Stimulated activated CD4-positive, alpha-beta T cell treated with anti-CD3 and anti-CD28 coated beads, Interleukin-15, amount 100 ng/mL, for 48 hours (primary cell): ENCODE results near the gene TGM4.

ENCODE experiments used
- DNase-seq, 2 donors: peaks; one replicate each; pipeline ENCODE4 v3.0.0-alpha.2; 2020; ENCODE audit warnings: low read depth in 2 of 2

The TGM4 gene

GRCh38 chr3:44880284-44880683 lies 5.9 kb downstream of the TGM4 start:
- DNase-seq, result no peak

GRCh38 chr3:44883213-44883955 lies 9.0 kb downstream of the TGM4 start:
- DNase-seq, result no peak

DNA sequence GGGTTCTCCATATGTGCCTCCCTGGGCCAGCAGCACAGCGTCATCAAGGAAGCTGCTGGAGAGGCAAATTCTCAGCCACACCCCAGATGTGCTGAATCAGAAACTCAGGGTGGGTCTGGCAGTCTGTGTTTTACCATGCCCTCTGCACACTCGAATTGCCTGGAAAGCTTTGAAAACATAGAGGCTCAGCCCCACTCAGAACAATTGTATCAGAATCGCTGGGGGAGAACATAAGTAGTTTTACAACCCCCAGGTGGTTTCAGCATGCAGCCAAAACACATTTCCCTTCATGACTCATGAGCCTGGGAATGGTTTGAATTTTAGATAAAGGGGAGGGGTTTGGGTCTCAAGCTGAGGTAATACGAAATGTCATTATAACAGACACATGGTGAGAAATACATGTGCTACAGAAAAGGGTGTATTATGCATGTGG lies 9.6 kb downstream of the TGM4 start:
- no peak for DNase-seq

DNA sequence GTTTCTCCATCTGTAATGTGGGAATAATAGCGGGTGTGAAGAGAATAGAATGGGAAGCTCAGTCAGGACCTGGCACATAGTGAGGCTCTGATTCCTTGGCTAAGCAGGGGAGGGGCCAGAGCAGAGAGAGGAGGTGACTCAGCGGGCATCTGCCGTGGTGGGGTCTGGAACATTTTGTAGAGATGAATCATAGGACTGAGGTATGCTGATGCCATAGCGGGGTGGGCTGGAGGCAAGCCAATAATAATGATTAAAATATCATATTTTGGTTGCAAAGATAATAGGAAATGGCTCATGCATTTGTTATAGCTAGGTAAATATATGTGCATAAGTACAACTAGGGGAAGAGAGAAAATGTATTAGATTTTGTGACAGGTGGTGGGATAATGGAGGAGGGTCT lies 11.2 kb downstream of the TGM4 start:
- DNase-seq, result no peak

DNA sequence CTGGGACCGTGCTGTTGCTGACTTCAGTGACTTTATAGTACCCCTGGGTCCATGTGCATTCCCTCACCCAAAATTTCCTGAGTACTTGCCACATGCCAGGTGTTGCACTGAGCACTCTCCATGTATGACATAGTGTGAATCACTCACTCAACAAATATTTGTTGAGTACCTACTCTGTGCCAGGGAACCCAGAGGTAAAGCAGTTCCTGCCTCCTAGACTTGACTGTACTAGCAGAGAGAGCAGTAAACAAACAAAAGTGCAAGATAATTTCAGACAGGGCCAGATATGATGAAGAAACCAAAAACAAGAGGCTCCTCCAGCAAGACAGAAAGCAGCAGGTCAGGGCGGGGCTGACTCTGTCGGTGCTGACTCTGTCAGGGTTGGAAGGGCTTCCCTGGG lies 12.2 kb downstream of the TGM4 start:
- DNase-seq, result no peak

DNA sequence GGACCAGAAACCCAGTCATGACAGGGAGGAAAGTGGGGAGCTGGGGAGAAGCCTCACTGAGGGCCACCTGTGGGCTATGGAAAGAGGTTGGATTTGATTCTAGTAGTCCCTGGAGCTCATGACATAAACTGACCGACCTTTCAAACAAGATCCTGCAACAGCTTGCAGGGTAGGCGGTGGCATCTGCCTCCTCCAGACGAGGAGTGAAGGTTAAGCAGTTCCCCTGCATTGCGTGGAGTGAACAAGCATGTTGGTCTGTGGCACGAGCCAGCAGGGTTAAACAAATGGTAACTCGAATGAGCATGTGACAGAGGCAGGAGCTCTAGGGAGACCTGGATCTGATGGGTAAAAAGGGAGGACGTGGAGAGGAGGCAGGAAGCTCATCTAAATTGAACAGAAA lies 12.7 kb downstream of the TGM4 start:
- no peak for DNase-seq

DNA sequence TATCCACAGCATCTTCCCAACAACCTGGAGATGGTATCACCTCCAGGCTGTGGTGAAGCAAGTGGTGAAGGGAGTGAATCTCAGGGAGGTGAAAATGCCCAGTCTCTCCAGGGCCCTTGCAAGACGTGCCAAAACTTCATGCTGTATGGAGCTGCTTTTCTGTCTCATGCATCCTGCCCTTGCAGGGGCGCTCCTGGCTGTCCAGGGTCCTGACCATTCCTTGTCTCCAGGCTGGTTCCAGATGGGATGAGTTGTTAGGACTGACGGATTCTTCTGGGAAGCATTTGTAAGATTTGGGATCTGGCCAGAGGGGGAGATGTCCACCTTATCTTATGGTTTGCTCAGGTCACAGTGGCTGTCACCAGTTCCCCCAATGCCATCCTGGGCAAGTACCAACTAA lies 15.8 kb downstream of the TGM4 start:
- DNase-seq, result no peak

- no peak for DNase-seq
These were observed 16.4 kb downstream of the TGM4 start for GRCh38 chr3:44890852-44891251.

DNA sequence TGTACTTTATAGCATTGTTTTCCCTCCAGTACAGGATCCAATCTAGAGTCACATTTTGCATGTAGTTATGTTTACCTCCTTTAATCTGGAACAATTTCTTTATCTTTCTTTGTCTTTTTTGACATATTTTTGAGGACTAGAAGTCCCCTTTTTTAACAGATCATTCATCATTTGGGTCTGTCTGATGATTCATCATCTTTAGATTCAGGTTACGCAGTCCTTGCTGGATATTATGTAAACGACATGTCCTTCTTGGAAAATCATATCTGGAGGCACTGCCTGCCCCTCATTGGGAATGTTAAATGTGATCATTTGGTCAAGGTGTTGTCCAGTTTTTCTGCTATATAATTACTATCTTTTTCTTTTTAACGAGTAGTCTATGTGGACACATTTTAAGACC lies 18.3 kb downstream of the TGM4 start:
- no peak for DNase-seq

DNA sequence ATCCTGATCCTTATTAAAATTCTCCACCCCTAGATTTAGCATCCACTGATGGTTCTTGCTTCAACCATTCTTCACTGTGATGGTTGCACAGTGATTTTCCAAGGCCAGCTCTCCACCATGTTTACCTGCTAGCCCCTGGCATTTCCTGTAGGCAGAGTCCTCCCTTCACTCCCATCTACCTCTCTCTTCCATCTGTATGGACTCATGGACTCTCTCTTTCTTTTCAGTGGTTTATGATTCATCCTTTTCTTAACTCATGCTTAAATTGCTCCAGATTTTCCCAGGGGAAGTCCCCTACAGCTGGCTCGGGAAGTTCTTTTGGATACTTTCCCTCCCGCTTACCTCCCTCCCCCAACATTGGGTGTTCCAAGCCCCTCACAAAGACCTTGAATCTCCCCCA lies 18.7 kb downstream of the TGM4 start:
- no peak for DNase-seq

- DNase-seq, result no peak
These were observed 20.1 kb downstream of the TGM4 start for GRCh38 chr3:44894485-44894884.

- no peak for DNase-seq
These were observed 22.0 kb downstream of the TGM4 start for GRCh38 chr3:44896440-44896839.

- no peak for DNase-seq
These were observed 25.4 kb downstream of the TGM4 start for GRCh38 chr3:44899683-44900367.

DNA sequence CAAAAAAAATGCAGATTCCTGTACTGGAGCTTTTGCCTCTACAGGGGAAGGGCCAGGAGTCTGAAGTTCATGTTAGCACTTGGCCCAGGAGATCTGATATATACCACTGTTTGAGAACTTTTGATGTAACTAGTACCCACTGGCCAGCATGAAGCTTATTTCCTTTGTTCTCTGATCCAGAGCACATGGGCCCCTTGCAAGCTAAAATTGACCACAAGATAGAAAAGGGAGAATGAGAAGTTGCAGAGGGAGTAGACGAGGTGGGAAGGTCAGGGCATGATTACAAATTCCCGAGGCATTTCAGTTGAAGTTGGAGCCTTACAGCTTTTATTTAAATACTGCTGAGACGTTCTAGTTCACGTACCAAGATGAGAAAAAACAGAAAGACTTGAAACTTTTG lies 28.2 kb downstream of the TGM4 start:
- DNase-seq, result no peak

DNA sequence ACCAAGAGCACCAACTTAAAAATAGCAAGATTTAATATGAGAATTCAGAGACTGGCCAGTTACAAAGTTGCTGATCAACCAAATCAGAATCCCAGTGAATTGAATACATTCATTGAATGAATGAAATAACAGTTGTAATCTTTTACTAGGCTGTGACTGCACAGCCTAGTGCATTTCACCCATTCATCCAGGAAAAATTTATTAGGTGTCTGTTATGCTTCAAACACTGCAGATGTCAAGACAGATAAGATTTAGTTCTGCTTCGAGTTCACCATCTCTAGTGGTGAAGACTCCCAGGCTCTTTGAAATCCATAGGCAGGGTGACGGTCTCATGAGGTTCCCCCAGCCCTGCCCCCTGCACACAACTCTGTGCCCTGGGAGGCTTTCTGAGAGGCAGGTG lies 28.9 kb downstream of the TGM4 start:
- DNase-seq, result no peak

- DNase-seq, result no peak
These were observed 29.3 kb downstream of the TGM4 start for GRCh38 chr3:44903751-44904150.

- no peak for DNase-seq
These were observed 31.2 kb downstream of the TGM4 start for GRCh38 chr3:44905446-44906157.

GRCh38 chr3:44906997-44907396 lies 32.6 kb downstream of the TGM4 start:
- peak; percentile 7 to 11 for DNase-seq

DNA sequence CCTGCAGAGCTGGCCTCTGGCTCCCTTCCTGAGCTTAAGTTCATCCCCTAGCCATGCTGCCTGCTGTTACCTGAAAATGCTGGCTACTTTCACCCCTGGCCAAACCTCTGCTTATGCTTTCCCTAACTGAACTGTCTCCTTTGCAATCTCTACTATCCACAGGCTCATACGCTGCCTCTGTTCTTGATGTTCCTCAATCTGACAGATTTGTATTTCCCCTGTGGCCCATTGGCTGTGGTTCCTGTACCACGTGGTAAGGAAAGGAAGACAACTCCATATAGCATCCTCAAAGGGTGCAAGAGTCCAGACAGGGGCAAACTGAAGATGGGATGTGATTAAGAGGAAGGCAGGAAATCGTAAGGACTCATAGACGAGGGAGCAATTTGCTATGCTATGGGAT lies 33.2 kb downstream of the TGM4 start:
- DNase-seq, result no peak

DNA sequence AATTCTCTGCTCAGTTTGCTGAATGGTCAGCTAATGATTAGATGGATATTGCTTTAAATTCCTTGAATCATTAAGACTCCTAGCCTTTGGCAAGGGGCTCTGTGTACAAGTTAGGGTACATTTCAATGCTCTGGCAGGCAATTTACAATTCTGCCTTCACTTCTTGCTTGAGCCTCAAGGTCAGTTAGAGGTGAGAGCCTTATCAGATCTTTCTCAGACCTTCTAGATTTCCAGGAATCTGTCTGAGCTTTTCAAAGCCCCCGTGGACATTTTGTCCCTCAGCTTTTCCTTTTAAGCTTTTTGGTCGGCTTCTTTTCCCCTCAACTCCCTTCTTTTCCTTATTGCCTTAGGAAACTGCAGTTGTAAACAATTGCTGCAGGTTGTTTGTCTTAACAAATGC lies 34.7 kb downstream of the TGM4 start:
- DNase-seq, result no peak

- no peak for DNase-seq
These were observed 36.3 kb downstream of the TGM4 start for GRCh38 chr3:44910693-44911092.

DNA sequence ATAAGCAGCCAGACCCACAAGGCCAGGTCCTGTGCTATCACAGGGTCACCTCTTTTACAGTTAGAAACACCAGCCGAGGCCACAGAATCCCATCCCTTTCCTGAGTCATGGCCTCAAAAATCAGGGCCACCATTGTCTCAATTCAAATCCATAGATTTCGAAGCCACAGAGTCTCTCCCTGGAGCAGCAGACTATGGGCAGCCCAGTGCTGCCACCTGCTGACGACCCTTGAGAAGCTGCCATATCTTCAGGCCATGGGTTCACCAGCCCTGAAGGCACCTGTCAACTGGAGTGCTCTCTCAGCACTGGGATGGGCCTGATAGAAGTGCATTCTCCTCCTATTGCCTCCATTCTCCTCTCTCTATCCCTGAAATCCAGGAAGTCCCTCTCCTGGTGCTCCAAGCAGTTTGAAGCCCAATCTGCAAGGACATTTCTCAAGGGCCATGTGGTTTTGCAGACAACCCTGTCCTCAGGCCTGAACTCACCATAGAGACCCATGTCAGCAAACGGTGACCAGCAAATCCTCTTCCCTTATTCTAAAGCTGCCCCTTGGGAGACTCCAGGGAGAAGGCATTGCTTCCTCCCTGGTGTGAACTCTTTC lies 39.6 kb downstream of the TGM4 start:
- peak; percentile 36 to 41 for DNase-seq

- DNase-seq, result no peak
These were observed 40.5 kb downstream of the TGM4 start for GRCh38 chr3:44914936-44915335.
